PC-9 (cell line): ENCODE results near the gene HIGD2B. TPM values are rescaled to one million over a fixed set of nuclear protein-coding genes. Genes with fewer than 3 reads are reported as not detected.
A peak's percentile ranks its signal among the peaks of the same experiment; 100 is the strongest.
"Not testable (repeated sequence)": the region's sequence is repeated elsewhere in the genome, so short reads cannot be mapped to it uniquely, and the experiment has no call there.

ENCODE experiments used
- BruUV-seq: library from RNA; stranded (reverse); fragments of 400-500 nt; replicated peaks from 2 replicates; lab custom pipeline; 2021; lab: Mats Ljungman, UMichigan
- CTCF ChIA-PET: fragments of 300-600 bp; sonication (Branson Sonifier 250); formaldehyde crosslinking; loops from one replicate; lab custom pipeline; 2022; ENCODE audit warnings: antibody characterized with exemption; lab: Charles Lee
- POLR2A ChIA-PET: fragments of 300-600 bp; sonication (Branson Sonifier 250); formaldehyde crosslinking; loops from one replicate; lab custom pipeline; 2022; ENCODE audit warnings: antibody characterized with exemption; ENCODE audit not compliant: unreplicated experiment; lab: Charles Lee
- DNase-seq, 2 experiments: peaks; one replicate each; pipeline versions ENCODE4 v3.0.0 to v3.0.0-alpha.2; 2015 to 2022; ENCODE audit warnings: mixed read lengths in 1 of 2
- H2AFZ ChIP-seq: fragments of 200-600 bp; sonication (generic); 2 replicates; pipeline ENCODE4 v1.8.1; 2017; ENCODE audit warnings: antibody characterized with exemption
- H3F3A ChIP-seq: fragments of 200-600 bp; sonication (generic); 2 replicates; pipeline ENCODE4 v1.8.1; 2017; ENCODE audit warnings: antibody characterized with exemption, mild to moderate bottlenecking, low read depth; ENCODE audit not compliant: insufficient read depth
- H3K27ac ChIP-seq: fragments of 200-600 bp; sonication (generic); 2 replicates; pipeline ENCODE4 v1.6.1; 2016; ENCODE audit warnings: mixed run types
- H3K27me3 ChIP-seq: fragments of 200-600 bp; sonication (generic); 2 replicates; pipeline ENCODE4 v1.6.1; 2016; ENCODE audit warnings: low read depth, mixed run types; ENCODE audit not compliant: insufficient read depth
- H3K36me3 ChIP-seq: fragments of 200-600 bp; sonication (generic); 2 replicates; pipeline ENCODE4 v1.6.1; 2016; ENCODE audit warnings: low read depth, mixed run types
- H3K4me1 ChIP-seq: fragments of 200-600 bp; sonication (generic); replicated peaks from 2 replicates; pipeline ENCODE4 v1.6.1; 2016; ENCODE audit warnings: mixed run types; ENCODE audit not compliant: insufficient read depth
- H3K4me2 ChIP-seq: fragments of 200-600 bp; sonication (generic); 2 replicates; pipeline ENCODE4 v1.6.1; 2017; ENCODE audit warnings: mixed run types
- H3K4me3 ChIP-seq: fragments of 200-600 bp; sonication (generic); 2 replicates; pipeline ENCODE4 v1.6.1; 2016; ENCODE audit warnings: mixed run types
- H3K79me2 ChIP-seq: fragments of 200-600 bp; sonication (generic); 2 replicates; pipeline ENCODE4 v1.6.1; 2017; ENCODE audit warnings: low read depth, mixed run types
- H3K9me2 ChIP-seq: fragments of 200-600 bp; sonication (generic); 2 replicates; pipeline ENCODE4 v1.8.1; 2017; ENCODE audit warnings: mild to moderate bottlenecking; ENCODE audit not compliant: insufficient read depth
- H3K9me3 ChIP-seq: fragments of 200-600 bp; sonication (generic); 2 replicates; pipeline ENCODE4 v1.8.1; 2016; ENCODE audit warnings: low read depth; ENCODE audit not compliant: insufficient read depth
- H4K20me1 ChIP-seq: fragments of 200-600 bp; sonication (generic); 2 replicates; pipeline ENCODE4 v1.8.1; 2017; ENCODE audit not compliant: insufficient read depth
- CTCF ChIP-seq: fragments of 200-600 bp; sonication (generic); conservative IDR thresholded peaks from 2 replicates; pipeline ENCODE4 v1.6.1; 2017; ENCODE audit warnings: mixed run types, antibody characterized with exemption, mild to moderate bottlenecking, moderate library complexity
- intact Hi-C: fragments of 100-400 bp; cut with micrococcal nuclease; formaldehyde crosslinking; loops from one replicate; pipeline ENCODE4 v1.10.0; 2022; ENCODE audit not compliant: unreplicated experiment
- total RNA-seq: library from RNA; stranded (reverse); gene quantifications from 2 replicates; pipeline ENCODE4 v1.2.3, GENCODE V29; 2021

HIGD2B gene
- total RNA-seq, 1 experiment from 2014 or later = not detected

- H3K27ac ChIP-seq, H3K4me3 ChIP-seq, H3K79me2 ChIP-seq, CTCF ChIA-PET, DNase-seq, H3K36me3 ChIP-seq, H3F3A ChIP-seq, H3K27me3 ChIP-seq, H2AFZ ChIP-seq, H3K4me2 ChIP-seq, H4K20me1 ChIP-seq, H3K9me3 ChIP-seq, intact Hi-C loops, POLR2A ChIA-PET, H3K4me1 ChIP-seq, BruUV-seq, H3K9me2 ChIP-seq: not testable (repeated sequence)
- TF ChIP-seq CTCF = peak; percentile 23; the same call in 1 of the 2 replicates
Observed at GRCh38 chr15:72628249-72629067, 57.5 kb downstream of the HIGD2B start.

DNA sequence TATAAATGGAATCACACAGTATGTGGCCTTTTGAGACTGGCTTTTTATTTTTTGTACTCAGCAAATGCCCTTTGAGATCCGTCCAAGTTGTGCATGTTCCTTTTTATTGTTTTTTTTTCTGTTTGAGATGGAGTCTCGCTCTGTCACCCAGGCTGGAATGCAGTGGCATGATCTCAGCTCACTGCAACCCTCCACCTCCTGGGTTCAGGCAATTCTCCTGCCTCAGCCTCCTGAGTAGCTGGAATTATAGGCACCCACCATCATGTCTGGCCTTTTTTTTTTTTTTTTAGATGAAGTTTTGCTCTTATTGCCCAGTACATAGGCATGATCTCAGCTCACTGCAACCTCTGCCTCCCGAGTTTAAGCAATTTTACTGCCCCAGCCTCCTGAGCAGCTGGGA lies 59.8 kb downstream of the HIGD2B start:
- DNase-seq, intact Hi-C loops: not testable (repeated sequence)

More for the DNA sequence above, 59.8 kb downstream of the HIGD2B start:
- ChIA-PET CTCF (interaction anchor here (0.6 kb wide), 1 partner anchor 1575 kb away, joined by 3 read pairs; no protein-coding TSS in a partner anchor), POLR2A (interaction anchor here (0.6 kb wide), 1 partner anchor 1914 kb away, joined by 4 read pairs; no protein-coding TSS in a partner anchor)
- BruUV-seq, H3K4me2 ChIP-seq, H3K27me3 ChIP-seq, H3K27ac ChIP-seq, H3K9me3 ChIP-seq, H3K9me2 ChIP-seq, H3F3A ChIP-seq, H2AFZ ChIP-seq, H3K79me2 ChIP-seq, H3K4me3 ChIP-seq, H3K36me3 ChIP-seq, H4K20me1 ChIP-seq, H3K4me1 ChIP-seq: not testable (repeated sequence)

Other genes starting within 250 kb of the HIGD2B start
- 144 and 190 TPM in 2 replicates for gene ARIH1, start 211.9 kb downstream of the HIGD2B start, total RNA-seq
- 0.22 TPM in 1 of 2 replicates, not detected in the other for gene GOLGA6B, start 31.5 kb downstream of the HIGD2B start, total RNA-seq
- 10.6 and 10.8 TPM in 2 replicates for gene BBS4, start within 50 bp of the HIGD2B start, total RNA-seq
- gene ADPGK, start 97.6 kb upstream of the HIGD2B start, total RNA-seq = 40.3 and 48.6 TPM in 2 replicates